CD4-positive, alpha-beta T cell treated with Interleukin-17A for 4 hours (primary cell): ENCODE results near the gene C16orf78.
"Not testable (repeated sequence)": the region's sequence is repeated elsewhere in the genome, so short reads cannot be mapped to it uniquely, and the experiment has no call there.

Experiments used
- DNase-seq: peaks from one replicate; pipeline ENCODE4 v3.0.0-alpha.2; 2020; ENCODE audit warnings: mixed read lengths

Gene C16orf78

GRCh38 chr16:49350265-49351095, 23.1 kb upstream of the C16orf78 start:
- peak; percentile 33 for DNase-seq

- DNase-seq = no peak
Observed at GRCh38 chr16:49351096-49351487, 22.5 kb upstream of the C16orf78 start.

GRCh38 chr16:49352892-49353291, 20.7 kb upstream of the C16orf78 start:
- DNase-seq = no peak

DNA sequence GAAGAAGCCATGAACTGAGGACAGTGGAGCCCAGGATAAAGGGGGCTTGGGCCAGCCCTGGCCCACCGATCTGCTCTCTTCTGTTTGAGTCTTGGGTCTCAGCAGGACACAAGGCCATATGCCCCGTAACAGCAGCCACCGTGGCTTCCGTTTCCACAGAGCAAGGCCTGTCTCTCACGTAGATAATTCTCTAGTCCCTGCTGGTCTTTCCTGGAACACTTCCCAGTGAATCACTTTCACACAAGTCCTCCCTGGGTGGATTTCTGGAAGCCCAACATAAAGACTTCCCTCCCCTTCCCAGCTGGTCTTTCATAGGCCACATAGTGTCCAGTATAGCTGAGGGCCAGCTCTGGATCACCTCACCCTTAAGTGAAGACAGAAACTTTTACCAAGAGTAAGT, 19.9 kb upstream of the C16orf78 start:
- DNase-seq = no peak

DNA sequence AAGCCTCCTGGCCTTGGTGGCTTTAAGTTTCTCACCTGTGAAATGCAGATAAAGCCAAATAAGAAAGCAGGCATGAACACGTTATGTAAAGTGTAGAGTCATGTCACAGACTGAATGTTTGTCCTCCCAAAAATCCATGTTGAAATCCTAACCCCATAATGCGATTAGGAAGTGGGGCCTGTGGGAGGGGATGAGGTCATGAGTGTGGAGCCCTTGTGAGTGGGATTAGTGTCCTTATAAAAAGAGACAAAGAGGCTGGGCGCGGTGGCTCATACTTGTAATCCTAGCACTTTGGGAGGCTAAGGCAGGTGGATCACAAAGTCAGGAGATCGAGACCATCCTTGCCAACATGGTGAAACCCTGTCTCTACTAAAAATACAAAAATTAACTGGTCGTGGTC, 19.5 kb upstream of the C16orf78 start:
- no peak for DNase-seq

- no peak for DNase-seq
Observed at GRCh38 chr16:49354991-49355390, 18.6 kb upstream of the C16orf78 start.

GRCh38 chr16:49355933-49356665, 17.5 kb upstream of the C16orf78 start:
- no peak for DNase-seq

- DNase-seq = no peak
Observed at GRCh38 chr16:49356728-49357488, 16.7 kb upstream of the C16orf78 start.

DNA sequence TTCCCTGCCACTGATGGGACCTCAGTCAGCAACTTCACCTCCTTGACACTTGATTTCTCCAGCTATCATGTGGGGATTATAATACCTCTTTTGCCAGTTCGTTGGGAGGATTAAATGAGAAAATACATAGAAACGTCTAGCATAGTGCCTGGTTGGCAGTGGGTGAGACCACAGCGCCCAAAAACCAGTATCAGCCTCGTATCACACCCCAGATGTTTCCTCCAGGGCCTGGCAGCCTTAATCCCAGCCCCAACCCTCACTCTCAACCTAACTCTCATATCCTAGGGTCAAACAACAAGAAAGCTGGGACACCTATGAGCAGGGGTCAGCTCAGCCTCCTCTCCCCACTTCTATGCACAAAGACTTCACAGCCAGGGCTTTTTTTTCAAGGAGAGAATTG, 14.0 kb upstream of the C16orf78 start:
- no peak for DNase-seq

- DNase-seq = not testable (repeated sequence)
Observed at GRCh38 chr16:49361731-49362130, 11.9 kb upstream of the C16orf78 start.

GRCh38 chr16:49362230-49362629, 11.4 kb upstream of the C16orf78 start:
- DNase-seq = no peak

GRCh38 chr16:49365711-49366509, 7.7 kb upstream of the C16orf78 start:
- DNase-seq = no peak

- DNase-seq = no peak
Observed at GRCh38 chr16:49366669-49367068, 6.9 kb upstream of the C16orf78 start.

- no peak for DNase-seq
Observed at GRCh38 chr16:49369651-49370611, 3.7 kb upstream of the C16orf78 start.

DNA sequence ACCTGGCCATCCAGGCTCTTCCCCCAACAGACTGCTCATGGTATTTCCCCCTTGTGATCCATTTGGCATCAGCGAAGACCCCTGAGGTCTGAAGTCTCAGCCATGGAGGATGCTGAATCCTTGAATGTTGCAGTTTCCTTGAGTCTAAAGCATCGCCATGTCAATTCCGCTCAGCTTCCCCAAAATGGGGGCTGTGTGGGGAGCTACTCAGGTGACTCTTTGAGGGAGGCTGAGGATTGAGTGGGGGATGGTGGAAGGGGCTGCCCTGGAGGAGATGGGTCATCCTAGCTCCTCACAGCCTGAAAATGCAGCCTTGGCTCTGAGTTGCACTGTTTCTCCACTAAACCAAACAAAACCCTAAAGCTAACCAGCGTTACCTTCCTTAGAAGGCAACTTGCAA, 2.6 kb downstream of the C16orf78 start:
- no peak for DNase-seq

DNA sequence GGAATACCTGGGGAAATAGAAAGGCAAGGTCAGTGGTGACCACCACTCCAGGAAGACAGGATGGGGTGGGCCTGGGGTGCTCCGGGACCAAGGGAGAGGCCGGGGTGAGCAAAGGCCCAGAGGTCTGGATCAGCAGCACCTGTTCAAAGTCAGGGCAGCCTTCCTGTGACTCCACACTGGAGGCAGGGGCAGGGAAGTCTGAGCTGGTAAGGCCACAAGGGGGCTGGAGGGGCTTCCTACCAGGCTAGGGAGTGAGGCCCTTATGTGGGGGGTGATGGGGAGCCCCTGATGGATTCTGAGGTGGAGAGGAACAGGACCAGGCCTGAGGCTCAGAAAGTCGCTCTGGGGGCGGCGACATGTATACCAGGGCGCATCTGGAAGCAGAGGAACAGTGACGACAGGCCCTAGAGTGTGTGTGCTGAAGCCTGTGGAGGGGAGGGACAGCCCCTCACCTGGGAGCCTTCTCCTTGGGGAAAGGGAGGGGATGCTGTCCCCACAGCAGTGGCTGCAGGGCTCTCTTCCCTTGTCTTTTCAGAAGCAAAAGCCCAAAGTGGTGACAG, 3.7 kb downstream of the C16orf78 start:
- no peak for DNase-seq

GRCh38 chr16:49378238-49378637, 4.6 kb downstream of the C16orf78 start:
- no peak for DNase-seq

DNA sequence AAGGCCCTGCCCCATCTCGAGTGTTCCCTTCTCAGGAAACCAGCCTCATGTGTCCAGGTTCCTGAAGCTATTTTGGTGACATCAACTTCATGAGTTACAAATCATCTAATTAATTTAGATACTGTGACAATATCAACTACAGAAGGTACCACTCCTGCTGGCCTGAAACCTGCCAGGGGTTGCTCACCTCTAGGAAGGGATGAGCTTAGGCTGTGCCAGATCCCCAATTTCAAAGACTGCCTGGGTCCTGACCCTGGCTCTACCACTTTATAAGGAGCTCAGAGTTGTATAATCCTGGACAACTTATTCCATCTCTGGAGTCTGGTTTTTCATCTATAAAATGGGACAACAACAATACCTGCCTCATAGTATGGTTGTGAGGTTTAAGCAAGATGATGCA, 5.2 kb downstream of the C16orf78 start:
- no peak for DNase-seq

DNA sequence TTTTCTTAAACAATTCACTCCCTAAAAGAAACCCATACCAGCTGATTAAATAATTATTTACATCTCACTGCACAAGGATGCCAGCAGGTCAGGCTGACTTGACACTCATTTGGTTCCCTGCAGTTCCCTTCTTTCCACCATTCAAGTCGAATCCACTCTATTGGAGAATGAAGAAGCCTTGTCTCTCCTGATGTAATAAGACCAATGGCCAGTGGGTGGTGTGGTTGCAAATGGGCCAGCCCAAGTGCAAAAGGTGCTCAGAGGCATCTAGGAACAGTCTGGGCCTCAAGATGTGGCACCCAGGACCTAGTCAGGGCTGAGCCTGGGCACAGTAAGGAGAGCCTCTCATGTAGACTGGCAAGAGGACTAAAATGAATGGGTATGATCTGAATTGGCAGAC, 9.3 kb downstream of the C16orf78 start:
- DNase-seq = no peak

GRCh38 chr16:49395021-49395420, 21.4 kb downstream of the C16orf78 start:
- DNase-seq = no peak

DNA sequence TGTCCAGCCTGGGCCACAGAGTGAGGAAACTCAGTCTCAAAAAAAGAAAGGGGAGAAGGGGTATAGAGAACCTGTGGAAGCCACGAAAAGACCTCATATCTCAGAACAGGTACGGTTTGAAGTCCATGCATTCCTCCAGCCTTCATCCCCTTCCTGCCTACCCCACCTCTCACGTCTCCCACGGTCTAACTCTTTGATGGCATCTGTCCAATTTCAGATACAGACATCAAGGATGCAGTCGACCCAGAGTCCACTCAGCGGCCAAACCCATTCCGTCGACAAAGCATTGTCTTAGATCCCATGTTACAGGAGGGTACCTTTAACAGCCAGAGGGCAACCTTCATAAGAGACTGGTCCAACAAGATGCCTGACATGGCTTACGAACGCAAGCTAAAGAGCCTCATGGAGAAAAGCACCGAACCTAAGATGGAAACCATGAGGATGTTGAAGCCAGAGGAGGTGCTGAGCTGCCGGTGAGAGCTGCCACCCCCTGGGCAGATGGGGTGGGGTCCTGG, 22.7 kb downstream of the C16orf78 start:
- DNase-seq = no peak
